HCT116 (cell line): ENCODE results near the gene GARNL3. TPM values are rescaled to one million over a fixed set of nuclear protein-coding genes. Genes with fewer than 3 reads are reported as not detected.

Experiments
- ATAC-seq: fragments of 200-7000 bp; cut with Tn5 transposase; 2 replicates; pipeline ENCODE4 v1.9.1; 2020; ENCODE audit warnings: mild to moderate bottlenecking, moderate library complexity
- BruUV-seq: library from RNA; stranded (reverse); fragments of 400-500 nt; replicated peaks from 2 replicates; lab custom pipeline; 2021; lab: Mats Ljungman, UMichigan
- CTCF ChIA-PET: fragments of 300-600 bp; sonication (Branson Sonifier 250); formaldehyde crosslinking; loops from one replicate; lab custom pipeline; 2021; ENCODE audit warnings: antibody characterized with exemption; lab: Charles Lee
- POLR2A ChIA-PET: fragments of 300-600, 350-600 bp; sonication (Branson Sonifier 250); formaldehyde crosslinking; loops from one replicate; lab custom pipeline; 2021; ENCODE audit warnings: antibody characterized with exemption; lab: Charles Lee
- RAD21 ChIA-PET, 2 experiments: fragments of 300-600 bp; sonication (Branson Sonifier 250); formaldehyde crosslinking; loops; one replicate each; lab custom pipeline; 2023; ENCODE audit warnings: low total read pairs in 2 of 2; ENCODE audit not compliant: uncharacterized antibody in 2 of 2, unreplicated experiment in 2 of 2, low non-redundant PET in 1 of 2; lab: Charles Lee
- DNase-seq: peaks from one replicate; pipeline ENCODE4 v3.0.0-alpha.2; 2010; ENCODE audit warnings: low read depth, low spot score
- H2AFZ ChIP-seq: fragments of 200-600 bp; shearing (Covaris generic), sonication (generic); 2 replicates; pipeline ENCODE4 v1.6.1; 2017; ENCODE audit warnings: low read depth, mixed run types, mixed read lengths, antibody characterized with exemption, low read length; ENCODE audit not compliant: poor library complexity, severe bottlenecking
- H3K27ac ChIP-seq: 2 replicates; pipeline ENCODE4 v1.5.1; 2012; ENCODE audit warnings: low read depth, low read length
- H3K27me3 ChIP-seq: fragments of 200-600 bp; sonication (generic); 2 replicates; pipeline ENCODE4 v1.6.1; 2016; ENCODE audit warnings: mixed run types, low read length, mixed read lengths; ENCODE audit not compliant: insufficient read depth
- H3K36me3 ChIP-seq, 2 experiments: fragments of 200-500 bp in 1 of 2; fragments of 200-600 bp in 1 of 2; sonication (Bioruptor generic) in 1 of 2; sonication (generic) in 1 of 2; 2 replicates each; pipeline versions ENCODE4 v1.5.1 to v1.6.1; 2014 to 2016; ENCODE audit warnings: low read length in 2 of 2, inconsistent platforms in 1 of 2, mixed read lengths in 1 of 2, mixed run types in 1 of 2; ENCODE audit not compliant: insufficient read depth in 2 of 2, control insufficient read depth in 1 of 2
- H3K4me1 ChIP-seq, 2 experiments: fragments of 200-600 bp in 1 of 2; sonication (generic) in 1 of 2; 2 replicates each; pipeline versions ENCODE4 v1.5.1 to v1.6.1; 2012 to 2017; ENCODE audit warnings: low read length in 2 of 2, inconsistent platforms in 1 of 2, mild to moderate bottlenecking in 1 of 2, mixed read lengths in 1 of 2, mixed run types in 1 of 2, moderate library complexity in 1 of 2; ENCODE audit not compliant: insufficient read depth in 2 of 2, control insufficient read depth in 1 of 2
- H3K4me2 ChIP-seq: fragments of 200-600 bp; sonication (generic); 2 replicates; pipeline ENCODE4 v1.6.1; 2017; ENCODE audit warnings: mixed run types, low read length, mixed read lengths
- H3K4me3 ChIP-seq, 2 experiments: fragments of 200-600 bp in 1 of 2; sonication (generic) in 1 of 2; replicated peaks in 1 of 2; 2 replicates each; pipeline ENCODE4 v1.5.1; 2011 to 2016; ENCODE audit warnings: low read length in 2 of 2, control low read depth in 1 of 2, low read depth in 1 of 2, mild to moderate bottlenecking in 1 of 2, mixed read lengths in 1 of 2, mixed run types in 1 of 2
- H3K79me2 ChIP-seq: fragments of 200-600 bp; sonication (generic); 2 replicates; pipeline ENCODE4 v1.6.1; 2017; ENCODE audit warnings: mild to moderate bottlenecking, mixed run types, low read length, moderate library complexity, mixed read lengths; ENCODE audit not compliant: insufficient read depth
- H3K9ac ChIP-seq: fragments of 200-600 bp; sonication (generic); 2 replicates; pipeline ENCODE4 v1.6.1; 2016; ENCODE audit warnings: low read length, mixed read lengths
- H3K9me2 ChIP-seq: fragments of 200-600 bp; sonication (generic), shearing (Covaris generic); 2 replicates; pipeline ENCODE4 v1.6.1; 2017; ENCODE audit warnings: mixed run types, mild to moderate bottlenecking, moderate library complexity; ENCODE audit not compliant: insufficient read depth
- H3K9me3 ChIP-seq, 2 experiments: fragments of 200-500 bp in 1 of 2; fragments of 200-600 bp in 1 of 2; sonication (Bioruptor generic) in 1 of 2; sonication (generic) in 1 of 2; 2 replicates each; pipeline ENCODE4 v1.6.1; 2014 to 2017; ENCODE audit warnings: low read length in 2 of 2, mixed read lengths in 2 of 2, inconsistent platforms in 1 of 2, low read depth in 1 of 2, mild to moderate bottlenecking in 1 of 2, mixed run types in 1 of 2, moderate library complexity in 1 of 2; ENCODE audit not compliant: control insufficient read depth in 1 of 2, insufficient read depth in 1 of 2
- H4K20me1 ChIP-seq: fragments of 200-600 bp; sonication (generic), shearing (Covaris generic); 2 replicates; pipeline ENCODE4 v1.6.1; 2017; ENCODE audit warnings: mixed run types, mild to moderate bottlenecking, moderate library complexity; ENCODE audit not compliant: insufficient read depth
- CBX3 ChIP-seq: IDR thresholded peaks from 2 replicates; pipeline ENCODE4 v1.6.1; 2012; ENCODE audit warnings: low read depth
- EZH2phosphoT487 ChIP-seq: fragments of 200-600 bp; IDR thresholded peaks from 2 replicates; pipeline ENCODE4 v1.6.1; 2018; ENCODE audit warnings: antibody characterized with exemption, borderline replicate concordance
- FOSL1 ChIP-seq: IDR thresholded peaks from 2 replicates; pipeline ENCODE4 v1.6.1; 2012; ENCODE audit warnings: low read depth
- JUND ChIP-seq: IDR thresholded peaks from 2 replicates; pipeline ENCODE4 v1.6.1; 2012
- POLR2A ChIP-seq: IDR thresholded peaks from 2 replicates; pipeline ENCODE4 v1.7.0; 2011; ENCODE audit warnings: borderline replicate concordance; ENCODE audit not compliant: insufficient read depth, insufficient read length; ENCODE audit errors: extremely low read depth
- POLR2AphosphoS5 ChIP-seq: IDR thresholded peaks from 2 replicates; pipeline ENCODE4 v1.6.1; 2011; ENCODE audit warnings: mild to moderate bottlenecking, low read depth, low read length, moderate library complexity
- RAD21 ChIP-seq: IDR thresholded peaks from 2 replicates; pipeline ENCODE4 v1.6.1; 2012; ENCODE audit warnings: low read depth, mild to moderate bottlenecking
- SP1 ChIP-seq: IDR thresholded peaks from 2 replicates; pipeline ENCODE4 v1.6.1; 2012; ENCODE audit warnings: low read depth
- SRF ChIP-seq: IDR thresholded peaks from 2 replicates; pipeline ENCODE4 v1.6.1; 2012; ENCODE audit warnings: low read depth
- TCF7L2 ChIP-seq: IDR thresholded peaks from 2 replicates; pipeline ENCODE4 v1.7.0; 2011; ENCODE audit warnings: borderline replicate concordance, inconsistent platforms; ENCODE audit not compliant: insufficient read depth, insufficient read length; ENCODE audit errors: extremely low read depth
- YY1 ChIP-seq: IDR thresholded peaks from 2 replicates; pipeline ENCODE4 v1.6.1; 2011; ENCODE audit warnings: low read length, low read depth, moderate library complexity, mild to moderate bottlenecking; ENCODE audit not compliant: insufficient replicate concordance; ENCODE audit errors: extremely low read depth
- ZFX ChIP-seq: fragments of 450-650 bp; IDR thresholded peaks from 2 replicates; pipeline ENCODE4 v1.6.1; 2017
- ZNF274 ChIP-seq: fragments of 200-500 bp; sonication (Bioruptor generic); IDR thresholded peaks from 2 replicates; pipeline ENCODE4 v1.6.1; 2014; ENCODE audit warnings: mild to moderate bottlenecking, low read depth, low read length, inconsistent platforms
- intact Hi-C: fragments of 100-400 bp; cut with micrococcal nuclease; formaldehyde crosslinking; loops from 2 replicates; pipeline ENCODE4 v1.10.0; 2022
- total RNA-seq: library from RNA; stranded (reverse); gene quantifications from one replicate; pipeline ENCODE4 v1.2.1, GENCODE V29; 2021; ENCODE audit not compliant: unreplicated experiment
- TF ChIP-seq, protein P1 (sequence below): IDR thresholded peaks from 2 replicates; pipeline ENCODE4 v1.6.1; 2012; ENCODE audit warnings: low read depth
- TF ChIP-seq, protein P2 (sequence below): IDR thresholded peaks from 2 replicates; pipeline ENCODE4 v1.6.1; 2012

GARNL3 gene
- total RNA-seq, 1 experiment from 2014 or later, result 8.8 TPM

DNA sequence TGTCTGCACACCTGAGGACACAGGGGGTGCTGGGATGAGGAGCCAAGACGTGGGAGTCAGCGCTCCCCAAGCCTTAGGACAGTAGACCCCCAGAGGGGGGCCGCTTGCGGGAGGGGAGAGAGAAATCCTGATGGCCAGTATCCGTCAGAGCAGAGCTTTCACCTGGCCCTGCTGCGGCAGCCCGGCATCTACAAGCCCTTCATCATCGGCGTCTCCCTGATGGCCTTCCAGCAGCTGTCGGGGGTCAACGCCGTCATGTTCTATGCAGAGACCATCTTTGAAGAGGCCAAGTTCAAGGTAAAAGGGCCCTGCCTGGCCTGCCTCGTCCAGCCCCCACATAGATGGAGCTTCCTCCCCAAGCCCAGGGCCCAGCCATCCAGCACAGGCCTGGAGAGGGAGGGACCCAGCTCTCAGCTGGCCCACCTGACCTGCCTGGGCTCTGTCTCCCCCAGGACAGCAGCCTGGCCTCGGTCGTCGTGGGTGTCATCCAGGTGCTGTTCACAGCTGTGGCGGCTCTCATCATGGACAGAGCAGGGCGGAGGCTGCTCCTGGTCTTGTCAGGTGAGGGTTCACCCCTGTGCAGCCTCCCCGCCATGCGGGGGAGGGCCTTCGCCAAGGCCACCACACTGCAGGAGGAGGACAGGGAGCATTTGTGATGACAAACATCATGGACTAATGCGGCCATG, 139.1 kb downstream of the GARNL3 start (continued):
- no peak for TF ChIP-seq EZH2phosphoT487
- TF ChIP-seq FOSL1, result no peak

DNA sequence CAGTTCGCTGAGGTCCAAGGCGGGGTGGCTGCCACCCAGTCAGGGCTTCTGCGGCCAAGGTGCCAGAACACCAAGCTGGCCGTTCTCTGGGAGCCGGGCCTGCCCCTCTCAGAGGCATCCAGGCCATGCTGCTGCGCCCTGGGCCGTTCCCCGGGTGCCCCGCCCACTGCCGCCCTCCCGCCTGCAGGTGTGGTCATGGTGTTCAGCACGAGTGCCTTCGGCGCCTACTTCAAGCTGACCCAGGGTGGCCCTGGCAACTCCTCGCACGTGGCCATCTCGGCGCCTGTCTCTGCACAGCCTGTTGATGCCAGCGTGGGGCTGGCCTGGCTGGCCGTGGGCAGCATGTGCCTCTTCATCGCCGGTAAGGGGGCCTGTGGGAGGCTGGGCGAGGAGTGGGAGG, 140.1 kb downstream of the GARNL3 start:
- POLR2A ChIA-PET, result no interaction called here

More for the DNA sequence above, 140.1 kb downstream of the GARNL3 start:
- no peaks in the 10 kb centered on the region for H3K9me2 ChIP-seq
- H3K9ac ChIP-seq, result no peak overlapping the region
- RAD21 ChIA-PET, result interaction anchor here in 1 of 2 experiments (1.2 kb wide), 1 partner anchor 180 kb away, joined by 4 read pairs; no protein-coding TSS in a partner anchor
- no peak for ATAC-seq
- no peak overlapping the region for H2AFZ ChIP-seq
- H3K79me2 ChIP-seq, result no peaks in the 10 kb centered on the region
- H4K20me1 ChIP-seq, result no peaks in the 10 kb centered on the region
- no peak overlapping the region for H3K4me2 ChIP-seq
- peaks cover 0 to 7% of the 10 kb centered on the region in 2 experiments; a peak in 1 of 4 replicates for H3K4me1 ChIP-seq
- no peaks in the 10 kb centered on the region for H3K9me3 ChIP-seq
- H3K36me3 ChIP-seq, result peaks cover 2 to 5% of the 10 kb centered on the region in 2 experiments; a peak in 1 of 4 replicates
- BruUV-seq, result no TSS peak
- no peak overlapping the region for H3K4me3 ChIP-seq
- intact Hi-C loops, result no loop called here
- CTCF ChIA-PET, result no interaction called here
- H3K27ac ChIP-seq, result no peak overlapping the region
- TF ChIP-seq, protein P1, sequence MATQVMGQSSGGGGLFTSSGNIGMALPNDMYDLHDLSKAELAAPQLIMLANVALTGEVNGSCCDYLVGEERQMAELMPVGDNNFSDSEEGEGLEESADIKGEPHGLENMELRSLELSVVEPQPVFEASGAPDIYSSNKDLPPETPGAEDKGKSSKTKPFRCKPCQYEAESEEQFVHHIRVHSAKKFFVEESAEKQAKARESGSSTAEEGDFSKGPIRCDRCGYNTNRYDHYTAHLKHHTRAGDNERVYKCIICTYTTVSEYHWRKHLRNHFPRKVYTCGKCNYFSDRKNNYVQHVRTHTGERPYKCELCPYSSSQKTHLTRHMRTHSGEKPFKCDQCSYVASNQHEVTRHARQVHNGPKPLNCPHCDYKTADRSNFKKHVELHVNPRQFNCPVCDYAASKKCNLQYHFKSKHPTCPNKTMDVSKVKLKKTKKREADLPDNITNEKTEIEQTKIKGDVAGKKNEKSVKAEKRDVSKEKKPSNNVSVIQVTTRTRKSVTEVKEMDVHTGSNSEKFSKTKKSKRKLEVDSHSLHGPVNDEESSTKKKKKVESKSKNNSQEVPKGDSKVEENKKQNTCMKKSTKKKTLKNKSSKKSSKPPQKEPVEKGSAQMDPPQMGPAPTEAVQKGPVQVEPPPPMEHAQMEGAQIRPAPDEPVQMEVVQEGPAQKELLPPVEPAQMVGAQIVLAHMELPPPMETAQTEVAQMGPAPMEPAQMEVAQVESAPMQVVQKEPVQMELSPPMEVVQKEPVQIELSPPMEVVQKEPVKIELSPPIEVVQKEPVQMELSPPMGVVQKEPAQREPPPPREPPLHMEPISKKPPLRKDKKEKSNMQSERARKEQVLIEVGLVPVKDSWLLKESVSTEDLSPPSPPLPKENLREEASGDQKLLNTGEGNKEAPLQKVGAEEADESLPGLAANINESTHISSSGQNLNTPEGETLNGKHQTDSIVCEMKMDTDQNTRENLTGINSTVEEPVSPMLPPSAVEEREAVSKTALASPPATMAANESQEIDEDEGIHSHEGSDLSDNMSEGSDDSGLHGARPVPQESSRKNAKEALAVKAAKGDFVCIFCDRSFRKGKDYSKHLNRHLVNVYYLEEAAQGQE, result no peak
- TF ChIP-seq SP1 (no peak), POLR2AphosphoS5 (no peak), ZNF274 (no peak), FOSL1 (no peak), EZH2phosphoT487 (no peak), JUND (no peak), YY1 (no peak), TCF7L2 (no peak), RAD21 (no peak), POLR2A (no peak), SRF (no peak), CBX3 (no peak), ZFX (no peak)
- TF ChIP-seq, protein P2, sequence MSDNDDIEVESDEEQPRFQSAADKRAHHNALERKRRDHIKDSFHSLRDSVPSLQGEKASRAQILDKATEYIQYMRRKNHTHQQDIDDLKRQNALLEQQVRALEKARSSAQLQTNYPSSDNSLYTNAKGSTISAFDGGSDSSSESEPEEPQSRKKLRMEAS, result no peak
- no peaks in the 10 kb centered on the region for H3K27me3 ChIP-seq
- DNase-seq, result no peak
